ENCODE measurements around the gene SPRY1. TPM values are rescaled to one million over a fixed set of nuclear protein-coding genes. Genes with fewer than 3 reads are reported as not detected.

SPRY1 gene
- total and polyA plus RNA-seq, 2 experiments from 2014 or later = 1.3 to 3.9 TPM

DNA sequence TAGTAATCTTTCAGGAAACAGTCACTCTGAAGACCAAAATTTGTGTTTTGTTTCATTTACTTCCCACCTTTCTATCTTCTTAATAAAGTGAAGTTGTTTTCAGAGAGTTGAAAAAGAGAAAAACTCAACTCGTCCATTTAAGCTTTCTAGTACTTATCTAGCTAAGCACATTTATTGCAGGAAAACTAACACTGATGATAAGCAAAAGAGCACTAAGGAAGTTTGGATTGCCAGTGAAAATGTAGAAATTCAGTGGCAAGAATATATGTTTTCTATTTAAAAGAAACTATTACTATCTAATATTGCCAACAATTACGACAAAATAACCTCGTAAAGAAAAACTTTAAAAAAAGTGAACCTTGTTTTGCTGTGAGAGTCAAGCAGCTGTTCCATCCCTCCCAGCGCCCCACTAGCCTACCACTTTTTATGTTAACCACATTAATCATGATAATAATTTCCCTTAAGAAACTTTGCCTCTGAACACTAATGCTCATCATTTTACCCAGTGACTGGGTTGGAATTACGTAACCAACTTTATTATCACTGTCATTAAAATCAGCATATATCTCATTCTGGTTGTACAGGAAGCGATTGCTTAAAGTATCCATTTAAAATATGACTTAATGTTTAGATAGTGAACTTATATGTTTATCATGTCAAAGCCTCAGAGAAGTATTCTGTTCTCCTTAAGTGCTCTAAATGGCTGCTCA, 24.8 kb downstream of the SPRY1 start:
- in situ Hi-C loops (cut with MboI) = no loop called here
- DNase-seq = peak; percentile 15
- Histone ChIP-seq H3K36me3 (ENCODE audit: low read depth) (no peaks in the 10 kb centered on the region), H3K27ac (no peak overlapping the region), H3K9ac (no peak overlapping the region), H3K9me2 (ENCODE audit: insufficient read depth) (no peaks in the 10 kb centered on the region), H3K9me3 (ENCODE audit: low read depth) (no peaks in the 10 kb centered on the region), H3K4me2 (ENCODE audit: unreplicated experiment) (no peak overlapping the region), H3K79me2 (ENCODE audit: insufficient read depth) (no peaks in the 10 kb centered on the region), H2AFZ (no peak overlapping the region), H3K4me3 (no peak overlapping the region), H3K4me1 (ENCODE audit: insufficient read depth) (peaks cover 31% of the 10 kb centered on the region), H3F3A (ENCODE audit: insufficient read depth) (peaks cover 24% of the 10 kb centered on the region), H4K20me1 (ENCODE audit: insufficient read depth) (no peaks in the 10 kb centered on the region), H3K27me3 (replicated peaks; ENCODE audit: insufficient read depth) (no peaks in the 10 kb centered on the region)
- WGBS, 2 experiments (ENCODE audit: low coverage in 1 of 2, low lambda C conversion rate in 2 of 2, missing lambda C conversion rate in 2 of 2) = 89 to 95% methylated on average over 6 of the region's 6 CpGs
- TF ChIP-seq EZH2 (IDR thresholded peaks at IDR 0.05; ENCODE audit: insufficient read depth, poor library complexity, severe bottlenecking) = no peak
- TF ChIP-seq EZH2phosphoT487 (IDR thresholded peaks at IDR 0.05; ENCODE audit: insufficient read depth, low read depth) = no peak

DNA sequence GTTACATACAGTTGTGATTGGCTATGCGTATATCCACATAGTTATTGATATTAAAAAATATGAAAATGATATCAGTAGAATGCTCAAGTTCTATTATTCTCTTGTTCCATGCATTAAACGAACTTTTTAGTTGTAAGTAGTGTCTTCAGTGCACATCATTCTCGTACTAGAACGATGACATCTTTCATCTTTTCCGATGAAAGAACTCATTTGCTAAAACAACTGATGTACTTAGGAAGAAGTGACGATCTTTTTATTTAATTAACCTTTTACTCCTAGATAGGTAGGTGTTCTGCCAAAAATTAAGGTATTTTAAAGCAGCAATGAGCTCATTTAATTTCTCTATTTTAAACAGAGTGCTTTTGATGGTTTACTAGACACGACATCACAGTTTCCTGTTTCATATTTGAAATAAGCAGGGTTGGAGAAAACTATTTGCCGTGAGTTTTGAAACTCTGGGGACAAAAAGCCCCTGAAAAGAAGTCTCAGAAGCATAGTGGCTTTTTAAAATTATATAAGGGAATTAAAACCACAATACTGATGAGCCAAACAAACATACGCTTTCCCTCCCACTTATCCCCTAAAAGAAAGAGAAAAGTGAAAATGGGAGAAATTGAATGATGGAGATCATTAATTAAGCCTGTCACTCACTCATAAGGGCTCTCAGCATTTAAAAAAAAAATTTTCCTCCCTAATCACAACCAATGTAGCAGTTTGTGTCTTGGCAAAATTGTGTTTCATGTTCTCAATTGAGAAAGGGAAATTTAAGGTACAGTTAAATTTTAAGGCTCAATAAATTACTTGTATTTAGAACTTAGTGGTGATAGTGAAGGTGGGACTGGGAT, 25.6 kb downstream of the SPRY1 start:
- Histone ChIP-seq H3F3A (ENCODE audit: insufficient read depth) (peaks cover 20% of the 10 kb centered on the region), H3K4me3 (no peak overlapping the region), H3K9me2 (ENCODE audit: insufficient read depth) (no peaks in the 10 kb centered on the region), H3K4me1 (ENCODE audit: insufficient read depth) (peaks cover 24% of the 10 kb centered on the region), H3K9me3 (ENCODE audit: low read depth) (no peaks in the 10 kb centered on the region), H2AFZ (no peak overlapping the region), H3K79me2 (ENCODE audit: insufficient read depth) (no peaks in the 10 kb centered on the region), H3K27me3 (replicated peaks; ENCODE audit: insufficient read depth) (no peaks in the 10 kb centered on the region), H3K4me2 (ENCODE audit: unreplicated experiment) (no peak overlapping the region), H3K27ac (no peak overlapping the region), H4K20me1 (ENCODE audit: insufficient read depth) (no peaks in the 10 kb centered on the region), H3K36me3 (ENCODE audit: low read depth) (no peaks in the 10 kb centered on the region), H3K9ac (no peak overlapping the region)
- no peak for TF ChIP-seq EZH2phosphoT487 (IDR thresholded peaks at IDR 0.05; ENCODE audit: insufficient read depth, low read depth)
- no peak for TF ChIP-seq EZH2 (IDR thresholded peaks at IDR 0.05; ENCODE audit: insufficient read depth, poor library complexity, severe bottlenecking)
- in situ Hi-C loops (cut with MboI) = no loop called here
- WGBS, 2 experiments (ENCODE audit: low coverage in 1 of 2, low lambda C conversion rate in 2 of 2, missing lambda C conversion rate in 2 of 2) = 84% methylated on average over 9 of the region's 9 CpGs
- no peak for DNase-seq

DNA sequence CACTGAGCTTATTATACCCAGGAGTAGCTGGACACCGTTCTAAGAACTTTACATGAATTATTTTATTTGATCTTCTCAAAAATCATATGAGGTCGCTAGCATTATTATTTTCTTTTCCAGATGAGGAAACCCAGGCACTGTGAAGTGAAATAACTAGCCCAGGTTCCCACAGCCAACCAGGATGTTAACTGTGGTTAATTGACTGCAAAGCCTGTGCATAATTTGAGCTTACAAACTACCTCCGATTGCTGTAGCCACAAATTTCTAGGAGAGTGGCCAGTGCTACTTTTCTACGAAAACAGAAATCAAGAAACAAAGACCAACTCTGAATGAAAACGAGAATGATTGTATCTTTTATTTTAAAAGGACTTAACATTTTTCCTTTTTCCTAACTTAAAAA, 27.2 kb downstream of the SPRY1 start:
- 81 to 85% methylated on average over 5 of the region's 5 CpGs for whole genome bisulfite sequencing, 2 experiments (ENCODE audit: low coverage in 1 of 2, low lambda C conversion rate in 2 of 2, missing lambda C conversion rate in 2 of 2)
- Histone ChIP-seq H3K4me3 (no peak overlapping the region), H3K4me2 (ENCODE audit: unreplicated experiment) (no peak overlapping the region), H3K9ac (no peak overlapping the region), H4K20me1 (ENCODE audit: insufficient read depth) (no peaks in the 10 kb centered on the region), H3K9me2 (ENCODE audit: insufficient read depth) (no peaks in the 10 kb centered on the region), H3F3A (ENCODE audit: insufficient read depth) (peaks cover 6% of the 10 kb centered on the region), H3K27ac (no peak overlapping the region), H3K27me3 (replicated peaks; ENCODE audit: insufficient read depth) (no peaks in the 10 kb centered on the region), H3K79me2 (ENCODE audit: insufficient read depth) (no peaks in the 10 kb centered on the region), H3K4me1 (ENCODE audit: insufficient read depth) (peaks cover 9% of the 10 kb centered on the region), H3K36me3 (ENCODE audit: low read depth) (no peaks in the 10 kb centered on the region), H3K9me3 (ENCODE audit: low read depth) (no peaks in the 10 kb centered on the region), H2AFZ (no peak overlapping the region)
- no peak for DNase-seq
- TF ChIP-seq EZH2 (IDR thresholded peaks at IDR 0.05; ENCODE audit: insufficient read depth, poor library complexity, severe bottlenecking) (no peak), EZH2phosphoT487 (IDR thresholded peaks at IDR 0.05; ENCODE audit: insufficient read depth, low read depth) (no peak)
- in situ Hi-C loops (cut with MboI) = no loop called here

DNA sequence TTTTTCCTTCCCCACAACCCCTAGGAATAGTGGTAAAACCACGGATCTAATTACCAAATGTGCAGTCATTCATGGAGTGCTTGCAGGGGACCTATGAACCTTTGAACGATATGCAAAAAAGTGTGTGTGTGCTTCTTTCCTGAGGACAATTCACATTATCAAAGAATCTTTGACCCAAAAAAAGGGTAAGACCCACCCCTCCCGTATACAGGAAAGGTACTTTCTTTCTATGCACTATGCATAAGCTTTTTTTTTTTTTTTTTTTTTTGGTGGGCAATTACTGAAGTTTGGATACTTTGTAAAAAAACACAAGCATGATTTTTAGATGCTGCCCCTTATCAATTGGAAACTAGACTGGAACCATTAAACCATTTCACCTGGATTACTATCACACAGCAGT, 31.4 kb downstream of the SPRY1 start:
- no peak for DNase-seq
- no peaks in the 10 kb centered on the region for H3K9me3 ChIP-seq (ENCODE audit: low read depth)
- TF ChIP-seq EZH2phosphoT487 (IDR thresholded peaks at IDR 0.05; ENCODE audit: insufficient read depth, low read depth) (no peak), EZH2 (IDR thresholded peaks at IDR 0.05; ENCODE audit: insufficient read depth, poor library complexity, severe bottlenecking) (no peak)
- H4K20me1 ChIP-seq (ENCODE audit: insufficient read depth) = no peaks in the 10 kb centered on the region
- WGBS, 2 experiments (ENCODE audit: low coverage in 1 of 2, low lambda C conversion rate in 2 of 2, missing lambda C conversion rate in 2 of 2) = 74 to 81% methylated on average over 3 of the region's 3 CpGs
- no peaks in the 10 kb centered on the region for H3K27me3 ChIP-seq (replicated peaks; ENCODE audit: insufficient read depth)
- H3K36me3 ChIP-seq (ENCODE audit: low read depth) = no peaks in the 10 kb centered on the region
- no peak overlapping the region for H3K4me3 ChIP-seq
- no peaks in the 10 kb centered on the region for H3K9me2 ChIP-seq (ENCODE audit: insufficient read depth)
- no peak overlapping the region for H3K9ac ChIP-seq
- H3K4me2 ChIP-seq (ENCODE audit: unreplicated experiment) = no peak overlapping the region
- in situ Hi-C loops (cut with MboI) = no loop called here
- H2AFZ ChIP-seq = no peak overlapping the region
- no peaks in the 10 kb centered on the region for H3K79me2 ChIP-seq (ENCODE audit: insufficient read depth)
- H3K4me1 ChIP-seq (ENCODE audit: insufficient read depth) = no peaks in the 10 kb centered on the region
- H3F3A ChIP-seq (ENCODE audit: insufficient read depth) = no peaks in the 10 kb centered on the region
- no peak overlapping the region for H3K27ac ChIP-seq

Data from GM23248 (cell line).